ENCODE measurements around the gene TET2. TPM values are rescaled to one million over a fixed set of nuclear protein-coding genes. Genes with fewer than 3 reads are reported as not detected.

TET2 gene
- total RNA-seq, 1 donor from 2014 or later: 37.4 TPM

GRCh38 chr4:105186701-105187161 lies 40.1 kb downstream of the TET2 start:
- no peaks in the 10 kb centered on the region for H3K27me3 Mint-ChIP-seq (ENCODE audit: unreplicated experiment)
- H3K27ac Mint-ChIP-seq (ENCODE audit: unreplicated experiment): no peak overlapping the region
- no peaks in the 10 kb centered on the region for H3K36me3 Mint-ChIP-seq (ENCODE audit: unreplicated experiment)
- no peak overlapping the region for H3K4me3 Mint-ChIP-seq (ENCODE audit: unreplicated experiment)
- DNase-seq: no peak
- H3K9me3 Mint-ChIP-seq (ENCODE audit: unreplicated experiment): no peaks in the 10 kb centered on the region
- H3K4me1 Mint-ChIP-seq (ENCODE audit: low read depth, unreplicated experiment): peaks cover 12% of the 10 kb centered on the region
- TF ChIP-seq CTCF (IDR thresholded peaks at IDR 0.05; ENCODE audit: partially characterized antibody, unreplicated experiment): no peak

- Mint-ChIP-seq H3K4me3 (ENCODE audit: unreplicated experiment) (no peak overlapping the region), H3K9me3 (ENCODE audit: unreplicated experiment) (no peaks in the 10 kb centered on the region), H3K36me3 (ENCODE audit: unreplicated experiment) (no peaks in the 10 kb centered on the region), H3K27me3 (ENCODE audit: unreplicated experiment) (peaks cover 2% of the 10 kb centered on the region), H3K4me1 (ENCODE audit: low read depth, unreplicated experiment) (peaks cover 2% of the 10 kb centered on the region), H3K27ac (ENCODE audit: unreplicated experiment) (no peak overlapping the region)
- DNase-seq: no peak
- no peak for TF ChIP-seq CTCF (IDR thresholded peaks at IDR 0.05; ENCODE audit: partially characterized antibody, unreplicated experiment)
Measured at GRCh38 chr4:105189855-105190650, 43.4 kb downstream of the TET2 start.

- no peak for TF ChIP-seq CTCF (IDR thresholded peaks at IDR 0.05; ENCODE audit: partially characterized antibody, unreplicated experiment)
- no peak for DNase-seq
Measured at GRCh38 chr4:105191621-105192210, 45.0 kb downstream of the TET2 start.

GRCh38 chr4:105192474-105192873 lies 45.8 kb downstream of the TET2 start:
- H3K4me3 Mint-ChIP-seq (ENCODE audit: unreplicated experiment): no peak overlapping the region
- peaks cover 13% of the 10 kb centered on the region for H3K4me1 Mint-ChIP-seq (ENCODE audit: low read depth, unreplicated experiment)
- no peaks in the 10 kb centered on the region for H3K36me3 Mint-ChIP-seq (ENCODE audit: unreplicated experiment)
- H3K27me3 Mint-ChIP-seq (ENCODE audit: unreplicated experiment): peaks cover 2% of the 10 kb centered on the region
- no peak overlapping the region for H3K27ac Mint-ChIP-seq (ENCODE audit: unreplicated experiment)
- H3K9me3 Mint-ChIP-seq (ENCODE audit: unreplicated experiment): no peaks in the 10 kb centered on the region
- DNase-seq: no peak
- TF ChIP-seq CTCF (IDR thresholded peaks at IDR 0.05; ENCODE audit: partially characterized antibody, unreplicated experiment): no peak

More at GRCh38 chr4:105191621-105192210, 45.0 kb downstream of the TET2 start:
- peaks cover 6% of the 10 kb centered on the region for H3K4me1 Mint-ChIP-seq (ENCODE audit: low read depth, unreplicated experiment)
- peaks cover 2% of the 10 kb centered on the region for H3K27me3 Mint-ChIP-seq (ENCODE audit: unreplicated experiment)
- no peak overlapping the region for H3K27ac Mint-ChIP-seq (ENCODE audit: unreplicated experiment)
- H3K4me3 Mint-ChIP-seq (ENCODE audit: unreplicated experiment): no peak overlapping the region
- H3K36me3 Mint-ChIP-seq (ENCODE audit: unreplicated experiment): no peaks in the 10 kb centered on the region
- no peaks in the 10 kb centered on the region for H3K9me3 Mint-ChIP-seq (ENCODE audit: unreplicated experiment)

GRCh38 chr4:105192910-105193309 lies 46.2 kb downstream of the TET2 start:
- peaks cover 13% of the 10 kb centered on the region for H3K4me1 Mint-ChIP-seq (ENCODE audit: low read depth, unreplicated experiment)
- TF ChIP-seq CTCF (IDR thresholded peaks at IDR 0.05; ENCODE audit: partially characterized antibody, unreplicated experiment): no peak
- H3K9me3 Mint-ChIP-seq (ENCODE audit: unreplicated experiment): no peaks in the 10 kb centered on the region
- no peak for DNase-seq
- no peaks in the 10 kb centered on the region for H3K36me3 Mint-ChIP-seq (ENCODE audit: unreplicated experiment)
- no peak overlapping the region for H3K4me3 Mint-ChIP-seq (ENCODE audit: unreplicated experiment)
- H3K27me3 Mint-ChIP-seq (ENCODE audit: unreplicated experiment): peaks cover 2% of the 10 kb centered on the region
- H3K27ac Mint-ChIP-seq (ENCODE audit: unreplicated experiment): no peak overlapping the region
